Endothelial cell (in vitro differentiated cells): ENCODE measurements around the gene SLC22A6. TPM values are rescaled to one million over a fixed set of nuclear protein-coding genes. Genes with fewer than 3 reads are reported as not detected.
A peak's percentile ranks its signal among the peaks of the same experiment; 100 is the strongest.

ENCODE experiments used
- DNase-seq: peaks from one replicate; pipeline ENCODE4 v3.0.0; 2021; ENCODE audit warnings: low spot score
- H3K27ac Mint-ChIP-seq: one replicate; pipeline ENCODE4 v1.8.0; 2021; ENCODE audit warnings: mixed read lengths, inconsistent platforms; ENCODE audit not compliant: unreplicated experiment
- H3K27me3 Mint-ChIP-seq: one replicate; pipeline ENCODE4 v1.8.0; 2021; ENCODE audit warnings: mild to moderate bottlenecking, moderate library complexity, mixed read lengths, inconsistent platforms; ENCODE audit not compliant: unreplicated experiment
- H3K36me3 Mint-ChIP-seq: one replicate; pipeline ENCODE4 v1.8.0; 2021; ENCODE audit warnings: mild to moderate bottlenecking, low read depth, mixed read lengths, inconsistent platforms; ENCODE audit not compliant: unreplicated experiment
- H3K4me1 Mint-ChIP-seq: one replicate; pipeline ENCODE4 v1.8.0; 2021; ENCODE audit warnings: mild to moderate bottlenecking, mixed read lengths, inconsistent platforms; ENCODE audit not compliant: unreplicated experiment
- H3K4me3 Mint-ChIP-seq: one replicate; pipeline ENCODE4 v1.8.0; 2021; ENCODE audit warnings: mild to moderate bottlenecking, mixed read lengths, inconsistent platforms; ENCODE audit not compliant: unreplicated experiment
- H3K9me3 Mint-ChIP-seq: one replicate; pipeline ENCODE4 v1.8.0; 2021; ENCODE audit warnings: mixed read lengths, inconsistent platforms; ENCODE audit not compliant: unreplicated experiment
- total RNA-seq: library from RNA; stranded (reverse); fragmentation: NEBNext Ultra II Directional; extraction: Animal tissue kit (Norgen Biotek cat#: 25700); gene quantifications from one replicate; pipeline ENCODE4 v1.2.1, GENCODE V29; 2021; ENCODE audit not compliant: unreplicated experiment
- TF ChIP-seq, protein P1 (sequence below): fragments of 200-600 bp; sonication (generic); IDR thresholded peaks from one replicate; pipeline ENCODE4 v1.5.0; 2021; ENCODE audit warnings: antibody characterized with exemption; ENCODE audit not compliant: unreplicated experiment

Gene SLC22A6
- total RNA-seq, 1 donor from 2014 or later, result not detected

DNA sequence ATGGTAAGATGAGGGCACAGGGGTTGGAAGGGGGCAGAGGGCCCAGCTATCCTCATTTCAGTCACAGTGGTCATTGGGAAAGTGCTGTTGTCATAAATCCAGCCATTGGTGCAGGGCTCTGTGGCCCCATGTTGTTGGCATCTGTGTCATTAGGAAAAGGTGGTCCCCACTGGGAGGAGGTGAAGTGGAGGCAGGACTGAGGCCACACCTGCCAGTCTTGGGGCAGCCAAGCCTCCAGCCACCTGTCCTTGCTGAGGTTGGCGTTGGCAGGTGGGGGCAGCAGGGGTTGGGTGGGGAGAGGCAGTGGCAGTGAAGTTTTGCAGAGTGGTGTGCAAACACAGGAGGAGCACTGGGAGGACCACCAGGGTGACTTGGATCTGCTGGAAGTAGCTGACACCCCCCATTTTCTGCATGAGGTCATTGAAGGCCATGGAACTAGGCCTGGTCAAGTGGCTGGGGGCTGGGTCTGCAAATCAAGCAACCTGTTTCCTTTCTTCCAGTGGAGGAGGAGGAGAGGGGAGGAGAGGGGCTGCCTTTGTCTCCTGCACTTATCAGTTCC lies 25.3 kb downstream of the SLC22A6 start:
- TF ChIP-seq, protein P1, sequence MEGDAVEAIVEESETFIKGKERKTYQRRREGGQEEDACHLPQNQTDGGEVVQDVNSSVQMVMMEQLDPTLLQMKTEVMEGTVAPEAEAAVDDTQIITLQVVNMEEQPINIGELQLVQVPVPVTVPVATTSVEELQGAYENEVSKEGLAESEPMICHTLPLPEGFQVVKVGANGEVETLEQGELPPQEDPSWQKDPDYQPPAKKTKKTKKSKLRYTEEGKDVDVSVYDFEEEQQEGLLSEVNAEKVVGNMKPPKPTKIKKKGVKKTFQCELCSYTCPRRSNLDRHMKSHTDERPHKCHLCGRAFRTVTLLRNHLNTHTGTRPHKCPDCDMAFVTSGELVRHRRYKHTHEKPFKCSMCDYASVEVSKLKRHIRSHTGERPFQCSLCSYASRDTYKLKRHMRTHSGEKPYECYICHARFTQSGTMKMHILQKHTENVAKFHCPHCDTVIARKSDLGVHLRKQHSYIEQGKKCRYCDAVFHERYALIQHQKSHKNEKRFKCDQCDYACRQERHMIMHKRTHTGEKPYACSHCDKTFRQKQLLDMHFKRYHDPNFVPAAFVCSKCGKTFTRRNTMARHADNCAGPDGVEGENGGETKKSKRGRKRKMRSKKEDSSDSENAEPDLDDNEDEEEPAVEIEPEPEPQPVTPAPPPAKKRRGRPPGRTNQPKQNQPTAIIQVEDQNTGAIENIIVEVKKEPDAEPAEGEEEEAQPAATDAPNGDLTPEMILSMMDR, result no peak
- Mint-ChIP-seq H3K36me3 (peaks cover 8% of the 10 kb centered on the region), H3K9me3 (no peaks in the 10 kb centered on the region), H3K27ac (no peak overlapping the region), H3K27me3 (peaks cover 2% of the 10 kb centered on the region), H3K4me1 (peaks cover 16% of the 10 kb centered on the region), H3K4me3 (no peak overlapping the region)
- DNase-seq, result no peak

DNA sequence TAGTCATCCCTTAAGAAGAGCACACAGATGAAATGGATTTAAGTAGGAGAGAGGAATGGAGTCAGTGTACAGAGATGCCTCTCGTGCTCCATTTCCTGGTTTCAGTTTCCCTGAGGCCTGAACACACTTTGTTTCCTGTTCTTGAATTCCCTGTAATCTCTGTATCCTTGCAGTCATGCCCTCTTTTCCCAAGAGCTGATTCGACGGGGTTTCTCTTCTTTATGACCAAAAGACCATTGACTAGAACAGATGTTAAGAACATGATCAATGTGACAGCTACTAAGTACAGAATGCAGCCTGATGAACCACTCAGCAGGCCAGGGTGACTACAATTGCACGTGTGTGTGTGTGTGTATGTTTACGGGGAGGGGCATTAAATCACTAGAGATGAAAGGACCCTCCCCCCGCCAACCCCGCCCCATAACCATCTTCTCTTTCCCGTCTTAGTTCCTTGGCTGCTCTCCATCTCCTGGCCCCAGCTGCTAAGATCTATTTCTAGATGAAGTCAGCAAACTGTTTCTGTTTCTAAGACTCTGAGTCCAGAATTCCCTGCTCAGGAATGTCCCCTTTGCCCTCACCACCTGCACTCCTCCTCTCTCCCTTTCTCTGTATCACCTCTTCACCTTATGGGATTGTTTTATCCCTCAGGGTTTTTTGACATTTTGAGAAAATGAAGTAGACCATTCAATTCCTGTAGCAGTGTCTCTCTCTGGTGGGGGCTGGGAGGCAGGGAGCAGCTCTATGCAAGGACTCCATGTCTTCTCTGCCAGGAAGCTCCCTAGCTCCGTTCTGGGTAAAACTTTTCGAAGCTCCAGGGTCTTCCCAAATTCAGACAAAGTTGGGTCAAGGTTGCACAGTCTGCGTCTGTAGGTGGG lies 26.0 kb downstream of the SLC22A6 start:
- H3K27ac Mint-ChIP-seq, result peak overlapping the region; percentile 72
- peaks cover 3% of the 10 kb centered on the region for H3K27me3 Mint-ChIP-seq
- H3K9me3 Mint-ChIP-seq, result no peaks in the 10 kb centered on the region
- DNase-seq, result no peak
- peaks cover 9% of the 10 kb centered on the region for H3K36me3 Mint-ChIP-seq
- TF ChIP-seq, protein P1, result no peak
- no peak overlapping the region for H3K4me3 Mint-ChIP-seq
- H3K4me1 Mint-ChIP-seq, result peaks cover 16% of the 10 kb centered on the region

DNA sequence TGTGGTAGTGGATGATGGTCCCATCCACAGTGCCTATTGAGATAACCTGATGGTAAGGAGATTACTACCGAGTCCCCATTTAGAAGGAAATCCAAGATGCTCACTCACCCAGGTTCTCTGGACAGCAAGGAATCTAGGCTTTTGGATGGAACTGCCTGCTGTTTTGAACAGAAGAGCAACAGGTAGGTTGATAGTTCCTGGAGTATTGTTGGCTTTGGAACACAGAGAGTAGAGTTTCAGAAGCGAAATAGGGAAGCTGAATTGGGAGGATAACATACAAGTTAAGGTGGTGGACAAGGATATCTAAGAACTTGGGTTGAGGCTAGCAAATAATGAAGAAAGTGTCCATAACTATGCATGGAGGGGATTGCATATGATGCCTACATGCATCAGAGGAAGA lies 27.6 kb downstream of the SLC22A6 start:
- H3K9me3 Mint-ChIP-seq, result no peaks in the 10 kb centered on the region

GRCh38 chr11:62954478-62954877 lies 30.3 kb downstream of the SLC22A6 start:
- H3K9me3 Mint-ChIP-seq, result no peaks in the 10 kb centered on the region
- no peak overlapping the region for H3K4me3 Mint-ChIP-seq
- TF ChIP-seq, protein P1, result no peak
- peaks cover 1% of the 10 kb centered on the region for H3K27me3 Mint-ChIP-seq
- H3K27ac Mint-ChIP-seq, result no peak overlapping the region
- DNase-seq, result no peak
- peaks cover 13% of the 10 kb centered on the region for H3K4me1 Mint-ChIP-seq
- peaks cover 14% of the 10 kb centered on the region for H3K36me3 Mint-ChIP-seq

More for the DNA sequence above, 27.6 kb downstream of the SLC22A6 start:
- Mint-ChIP-seq H3K36me3 (peaks cover 10% of the 10 kb centered on the region), H3K27ac (no peak overlapping the region), H3K27me3 (peaks cover 3% of the 10 kb centered on the region), H3K4me1 (peaks cover 16% of the 10 kb centered on the region), H3K4me3 (no peak overlapping the region)
- DNase-seq, result no peak
- TF ChIP-seq, protein P1, result no peak

- H3K27ac Mint-ChIP-seq, result no peak overlapping the region
Observed at GRCh38 chr11:62953811-62954210, 31.0 kb downstream of the SLC22A6 start.

More at GRCh38 chr11:62953811-62954210, 31.0 kb downstream of the SLC22A6 start:
- TF ChIP-seq, protein P1, result no peak
- H3K36me3 Mint-ChIP-seq, result peaks cover 11% of the 10 kb centered on the region
- H3K27me3 Mint-ChIP-seq, result peaks cover 1% of the 10 kb centered on the region
- no peak for DNase-seq
- H3K4me3 Mint-ChIP-seq, result no peak overlapping the region
- peaks cover 8% of the 10 kb centered on the region for H3K4me1 Mint-ChIP-seq
- no peaks in the 10 kb centered on the region for H3K9me3 Mint-ChIP-seq
